Uterus (tissue), 4 donors: ENCODE measurements around the gene IL37. TPM values are rescaled to one million over a fixed set of nuclear protein-coding genes. Genes with fewer than 3 reads are reported as not detected.
"Not testable (repeated sequence)": the region's sequence is repeated elsewhere in the genome, so short reads cannot be mapped to it uniquely, and the experiment has no call there.

Experiments
- DNase-seq, 2 donors: peaks; one replicate each; pipeline ENCODE4 v3.0.0-alpha.2; 2019 to 2020
- H3K27ac ChIP-seq, 2 donors: fragments of 200-600 bp; sonication (generic); 1 replicate in 1 of 2; 2 replicates in 1 of 2; pipeline ENCODE4 v1.5.1; 2016 to 2018
- H3K27me3 ChIP-seq, 2 donors: fragments of 200-600 bp; sonication (generic); one replicate each; pipeline ENCODE4 v1.5.1; 2018 to 2019; ENCODE audit warnings: control low read depth in 1 of 2
- H3K36me3 ChIP-seq, 2 donors: fragments of 200-600 bp; sonication (generic); one replicate each; pipeline ENCODE4 v1.5.1; 2019; ENCODE audit warnings: control low read depth in 1 of 2
- H3K4me1 ChIP-seq, 2 donors: fragments of 200-600 bp; sonication (generic); one replicate each; pipeline ENCODE4 v1.5.1; 2018 to 2019; ENCODE audit warnings: control low read depth in 1 of 2
- H3K4me3 ChIP-seq, 2 donors: fragments of 200-600 bp; sonication (generic); 1 replicate in 1 of 2; 2 replicates in 1 of 2; pipeline ENCODE4 v1.5.1; 2018 to 2019; ENCODE audit warnings: mild to moderate bottlenecking in 1 of 2
- H3K9me3 ChIP-seq, 2 donors: fragments of 200-600 bp; sonication (generic); one replicate each; pipeline ENCODE4 v1.5.1; 2019; ENCODE audit warnings: control low read depth in 1 of 2
- POLR2A ChIP-seq, 2 donors: fragments of 450-650 bp; IDR thresholded peaks; one replicate each; pipeline ENCODE4 v1.6.1; 2016; ENCODE audit warnings: antibody characterized with exemption in 2 of 2, mild to moderate bottlenecking in 1 of 2, moderate library complexity in 1 of 2
- intact Hi-C: fragments of 100-400 bp; cut with DNase I; formaldehyde crosslinking; loops from one replicate; pipeline ENCODE4 v1.15.1; 2023; ENCODE audit warnings: low total_unique reads
- total RNA-seq, 4 donors: library from RNA; depleted of rRNA in 3 of 4; stranded (reverse); fragments of >200 nt in 3 of 4; gene quantifications; one replicate each; pipeline versions ENCODE4 v1.1.0 to v1.2.4, GENCODE V29; 2014 to 2023
- TF ChIP-seq, protein P1 (sequence below), 4 experiments: fragments of 200-600 bp in 2 of 4; fragments of 450-650 bp in 2 of 4; sonication (generic) in 2 of 4; IDR thresholded peaks; one replicate each; pipeline ENCODE4 v1.5.1; 2016 to 2019; ENCODE audit warnings: antibody characterized with exemption in 4 of 4, mild to moderate bottlenecking in 2 of 4, moderate library complexity in 1 of 4
- donor health status: DM: yes; HTN: yes; CAD: no.

IL37 gene
- total RNA-seq, 4 donors from 2014 or later = not detected

DNA sequence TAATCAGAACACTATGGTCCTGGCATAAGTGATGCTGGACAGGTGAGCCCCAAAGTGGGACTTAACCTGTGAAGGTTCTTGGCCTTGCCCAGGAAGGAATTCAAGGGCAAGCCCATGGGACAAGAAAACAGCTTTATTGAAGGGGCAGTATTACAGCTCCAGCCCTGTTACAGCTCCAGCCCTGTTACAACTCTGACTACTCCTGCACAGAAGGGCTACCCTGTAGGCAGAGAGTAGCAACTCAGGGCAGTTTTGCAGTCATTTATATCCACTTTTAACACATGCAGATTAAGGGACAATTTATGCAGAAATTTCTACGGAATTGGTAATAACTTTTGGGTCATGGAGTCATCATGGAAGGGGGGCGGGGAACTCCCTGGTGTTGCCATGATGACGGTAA, 15.7 kb downstream of the IL37 start:
- H3K4me1 ChIP-seq = no peaks in the 10 kb centered on the region
- H3K36me3 ChIP-seq = no peaks in the 10 kb centered on the region
- intact Hi-C loops = no loop called here
- no peak for DNase-seq
- no peaks in the 10 kb centered on the region for H3K27me3 ChIP-seq
- H3K4me3 ChIP-seq = no peak overlapping the region
- no peak overlapping the region for H3K27ac ChIP-seq
- H3K9me3 ChIP-seq = no peaks in the 10 kb centered on the region
- TF ChIP-seq, protein P1, sequence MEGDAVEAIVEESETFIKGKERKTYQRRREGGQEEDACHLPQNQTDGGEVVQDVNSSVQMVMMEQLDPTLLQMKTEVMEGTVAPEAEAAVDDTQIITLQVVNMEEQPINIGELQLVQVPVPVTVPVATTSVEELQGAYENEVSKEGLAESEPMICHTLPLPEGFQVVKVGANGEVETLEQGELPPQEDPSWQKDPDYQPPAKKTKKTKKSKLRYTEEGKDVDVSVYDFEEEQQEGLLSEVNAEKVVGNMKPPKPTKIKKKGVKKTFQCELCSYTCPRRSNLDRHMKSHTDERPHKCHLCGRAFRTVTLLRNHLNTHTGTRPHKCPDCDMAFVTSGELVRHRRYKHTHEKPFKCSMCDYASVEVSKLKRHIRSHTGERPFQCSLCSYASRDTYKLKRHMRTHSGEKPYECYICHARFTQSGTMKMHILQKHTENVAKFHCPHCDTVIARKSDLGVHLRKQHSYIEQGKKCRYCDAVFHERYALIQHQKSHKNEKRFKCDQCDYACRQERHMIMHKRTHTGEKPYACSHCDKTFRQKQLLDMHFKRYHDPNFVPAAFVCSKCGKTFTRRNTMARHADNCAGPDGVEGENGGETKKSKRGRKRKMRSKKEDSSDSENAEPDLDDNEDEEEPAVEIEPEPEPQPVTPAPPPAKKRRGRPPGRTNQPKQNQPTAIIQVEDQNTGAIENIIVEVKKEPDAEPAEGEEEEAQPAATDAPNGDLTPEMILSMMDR (IDR thresholded peaks at IDR 0.05) = no peak
- no peak for TF ChIP-seq POLR2A (IDR thresholded peaks at IDR 0.05)

DNA sequence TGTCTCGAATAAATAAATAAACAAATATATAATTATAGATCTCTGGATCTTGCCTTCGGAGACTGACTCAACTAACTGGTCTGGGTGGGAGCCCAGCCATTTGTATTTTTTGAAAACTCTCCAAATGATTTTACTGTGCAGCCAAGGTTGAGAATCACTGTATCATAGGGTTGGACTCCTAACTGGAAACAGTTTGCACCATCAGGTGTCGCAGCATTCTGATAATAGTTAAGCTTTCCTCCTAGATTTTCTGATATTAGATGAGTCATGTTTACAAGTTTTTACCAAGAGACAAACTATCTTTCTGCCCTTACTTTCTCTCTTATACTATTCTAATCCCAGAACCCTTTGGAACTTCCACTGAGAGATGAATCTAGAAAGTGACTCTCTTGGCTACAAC, 16.8 kb downstream of the IL37 start:
- no peaks in the 10 kb centered on the region for H3K9me3 ChIP-seq
- no peak for TF ChIP-seq POLR2A (IDR thresholded peaks at IDR 0.05)
- TF ChIP-seq, protein P1 (IDR thresholded peaks at IDR 0.05) = no peak
- H3K36me3 ChIP-seq = no peaks in the 10 kb centered on the region
- no peak overlapping the region for H3K27ac ChIP-seq
- intact Hi-C loops = no loop called here
- H3K4me1 ChIP-seq = no peaks in the 10 kb centered on the region
- no peak overlapping the region for H3K4me3 ChIP-seq
- no peaks in the 10 kb centered on the region for H3K27me3 ChIP-seq
- DNase-seq = no peak

DNA sequence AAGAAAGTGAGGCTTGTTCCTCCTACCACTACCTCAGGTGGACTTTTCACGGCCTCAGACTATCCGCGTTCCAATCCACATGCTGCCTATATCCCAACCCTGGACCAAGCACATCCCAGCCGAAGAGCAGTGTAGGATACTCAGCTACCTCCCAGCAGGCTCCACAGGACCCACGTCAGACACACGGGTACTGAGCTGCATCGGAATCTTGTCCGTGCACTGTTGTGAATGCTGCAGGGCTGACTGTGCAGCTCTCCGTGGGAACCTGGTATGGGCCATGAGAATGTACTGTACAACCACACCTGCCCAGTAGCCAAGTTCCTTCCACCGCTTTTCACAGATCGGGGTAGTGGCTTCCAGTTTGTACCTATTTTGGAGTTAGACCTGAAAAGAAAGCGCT, 22.3 kb downstream of the IL37 start:
- Histone ChIP-seq H3K27me3 (no peaks in the 10 kb centered on the region), H3K36me3 (no peaks in the 10 kb centered on the region), H3K4me3 (no peak overlapping the region), H3K27ac (no peak overlapping the region), H3K4me1 (no peaks in the 10 kb centered on the region), H3K9me3 (no peaks in the 10 kb centered on the region)
- intact Hi-C loops = no loop called here
- no peak for DNase-seq
- TF ChIP-seq, protein P1 (IDR thresholded peaks at IDR 0.05) = no peak
- no peak for TF ChIP-seq POLR2A (IDR thresholded peaks at IDR 0.05)

DNA sequence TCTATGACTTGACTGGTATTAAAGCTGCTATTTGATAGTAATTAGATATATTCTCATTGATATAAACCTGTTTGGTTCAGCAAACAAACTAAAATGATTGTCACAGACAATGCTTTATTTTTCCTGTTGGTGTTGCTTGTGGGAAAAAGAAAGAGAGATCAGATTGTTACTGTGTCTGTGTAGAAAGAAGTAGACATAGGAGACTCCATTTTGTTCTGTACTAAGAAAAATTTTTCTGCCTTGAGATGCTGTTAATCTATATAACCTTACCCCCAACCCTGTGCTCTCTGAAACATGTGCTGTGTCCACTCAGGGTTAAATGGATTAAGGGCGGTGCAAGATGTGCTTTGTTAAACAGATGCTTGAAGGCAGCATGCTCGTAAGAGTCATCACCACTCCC, 23.2 kb downstream of the IL37 start:
- H3K9me3 ChIP-seq, H3K27me3 ChIP-seq, DNase-seq: not testable (repeated sequence)

DNA sequence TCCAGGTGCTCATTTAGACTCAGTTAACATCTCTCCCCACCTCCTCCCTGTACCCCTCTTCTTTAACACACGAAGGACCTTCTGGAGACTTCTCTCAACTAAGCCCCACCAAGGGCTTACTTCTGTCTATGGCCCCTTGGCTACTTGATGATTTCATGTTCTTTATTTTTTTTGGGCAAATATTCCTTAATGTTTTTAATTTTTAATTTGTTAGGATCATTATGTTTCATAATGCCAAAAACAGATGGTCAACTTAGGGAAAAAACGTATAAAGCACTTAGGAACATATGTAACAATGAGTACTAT, 25.9 kb downstream of the IL37 start:
- Histone ChIP-seq H3K27ac (no peak overlapping the region), H3K4me3 (no peak overlapping the region), H3K36me3 (no peaks in the 10 kb centered on the region), H3K4me1 (no peaks in the 10 kb centered on the region), H3K27me3 (no peaks in the 10 kb centered on the region), H3K9me3 (no peaks in the 10 kb centered on the region)
- intact Hi-C loops = no loop called here
- TF ChIP-seq, protein P1 (IDR thresholded peaks at IDR 0.05) = no peak
- TF ChIP-seq POLR2A (IDR thresholded peaks at IDR 0.05) = no peak
- no peak for DNase-seq

More for the DNA sequence above, 23.2 kb downstream of the IL37 start:
- H3K4me3 ChIP-seq, H3K27ac ChIP-seq, H3K36me3 ChIP-seq, H3K4me1 ChIP-seq, intact Hi-C loops: not testable (repeated sequence)

DNA sequence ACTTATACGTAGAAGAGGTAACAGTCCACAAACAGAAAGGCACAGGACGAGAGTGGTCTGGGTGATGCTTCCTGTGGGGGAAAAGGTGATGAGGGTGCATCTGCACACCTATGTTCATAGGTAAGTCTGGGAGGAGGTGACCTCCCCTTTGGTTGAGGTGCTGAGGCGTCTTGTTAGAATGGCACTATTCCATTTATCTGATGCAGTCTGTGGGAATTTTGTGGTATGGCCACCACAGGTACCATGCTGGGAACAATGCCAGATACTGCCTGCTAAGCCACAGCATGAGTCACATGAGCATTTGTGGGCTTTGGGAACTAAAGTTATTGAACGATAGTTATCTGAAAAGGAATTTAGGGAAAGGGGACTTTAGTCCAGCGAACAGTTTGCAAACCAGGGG, 27.9 kb downstream of the IL37 start:
- Histone ChIP-seq H3K27me3 (no peaks in the 10 kb centered on the region), H3K27ac (no peak overlapping the region), H3K9me3 (no peaks in the 10 kb centered on the region), H3K36me3 (no peaks in the 10 kb centered on the region), H3K4me3 (no peak overlapping the region), H3K4me1 (no peaks in the 10 kb centered on the region)
- TF ChIP-seq POLR2A (IDR thresholded peaks at IDR 0.05) = no peak
- TF ChIP-seq, protein P1 (IDR thresholded peaks at IDR 0.05) = no peak
- intact Hi-C loops = no loop called here
- DNase-seq = no peak
